Ureter (tissue), 1 donor: Measurements from ENCODE around the gene TMEM106C. TPM values are rescaled to one million over a fixed set of nuclear protein-coding genes. Genes with fewer than 3 reads are reported as not detected.

Experiments used
- DNase-seq: peaks from one replicate; pipeline ENCODE4 v3.0.0-alpha.2; 2020; ENCODE audit warnings: low spot score
- total RNA-seq: library from RNA; stranded (reverse); gene quantifications from one replicate; pipeline ENCODE4 v1.2.4, GENCODE V29; 2023
- donor health status: DM: yes; HTN: yes; CAD: no.

Gene TMEM106C
- total RNA-seq, 1 donor from 2014 or later: 39.0 TPM

GRCh38 chr12:47979686-47980085 is 16.3 kb downstream of the TMEM106C start:
- DNase-seq: no peak

- no peak for DNase-seq
These were observed 16.8 kb downstream of the TMEM106C start for GRCh38 chr12:47980197-47980596.

GRCh38 chr12:47980779-47981495 is 17.5 kb downstream of the TMEM106C start:
- DNase-seq: no peak

DNA sequence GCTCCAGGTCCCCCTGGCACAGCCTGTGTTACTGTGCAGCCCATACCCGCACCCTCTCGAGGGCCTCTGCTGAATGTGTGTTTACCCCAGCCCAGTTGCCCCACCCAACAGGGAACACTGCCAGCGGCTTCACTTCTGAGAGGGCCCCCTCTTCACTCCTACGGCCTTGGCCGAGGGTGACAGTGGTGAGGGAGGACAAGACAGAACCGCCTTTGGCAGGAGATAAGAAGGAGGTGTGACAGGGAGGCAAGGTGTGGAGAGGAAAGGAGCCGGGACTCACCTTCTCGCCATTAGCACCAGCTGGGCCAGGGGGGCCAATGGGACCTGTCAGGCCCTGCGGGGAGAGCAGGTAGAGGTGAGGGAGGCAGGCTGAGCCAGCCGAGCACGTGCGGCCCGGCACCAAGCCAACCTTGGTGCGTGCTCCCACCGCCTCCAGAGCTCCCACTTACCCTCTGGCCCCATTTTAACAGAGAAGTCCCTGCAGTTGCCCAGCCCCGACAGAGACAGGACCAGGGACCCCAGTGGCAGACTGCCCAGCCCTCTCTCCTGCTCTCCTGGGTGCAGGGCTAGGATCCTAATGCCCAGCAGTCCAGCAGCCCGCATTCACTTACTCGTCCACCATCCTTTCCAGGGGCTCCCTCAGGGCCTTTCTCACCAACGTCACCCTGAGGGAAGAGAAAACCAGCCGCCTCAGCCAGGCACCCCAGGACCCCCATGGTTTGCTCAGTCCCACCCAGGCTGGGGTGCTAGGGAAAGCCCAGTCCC is 18.3 kb downstream of the TMEM106C start:
- DNase-seq: no peak

- DNase-seq: no peak
These were observed 18.9 kb downstream of the TMEM106C start for GRCh38 chr12:47982311-47982710.

DNA sequence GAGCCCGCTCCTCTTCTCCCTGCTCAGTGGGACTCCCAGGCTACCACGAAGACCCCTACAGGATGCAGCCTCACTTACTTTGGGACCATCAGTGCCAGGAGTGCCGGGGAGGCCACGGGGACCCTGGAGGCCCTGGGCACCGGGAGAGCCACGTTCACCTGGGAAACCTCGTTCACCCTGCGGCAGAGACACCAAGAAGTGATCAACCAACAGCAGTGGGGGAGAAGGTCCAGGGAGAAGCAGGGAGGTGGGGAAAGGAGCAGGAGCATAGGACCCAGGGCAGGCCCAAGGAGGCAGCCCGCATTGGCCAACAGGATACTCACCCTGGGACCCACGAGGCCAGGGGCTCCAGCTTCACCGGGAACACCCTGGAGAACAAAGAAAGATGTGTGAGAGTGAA is 19.4 kb downstream of the TMEM106C start:
- DNase-seq: no peak

DNA sequence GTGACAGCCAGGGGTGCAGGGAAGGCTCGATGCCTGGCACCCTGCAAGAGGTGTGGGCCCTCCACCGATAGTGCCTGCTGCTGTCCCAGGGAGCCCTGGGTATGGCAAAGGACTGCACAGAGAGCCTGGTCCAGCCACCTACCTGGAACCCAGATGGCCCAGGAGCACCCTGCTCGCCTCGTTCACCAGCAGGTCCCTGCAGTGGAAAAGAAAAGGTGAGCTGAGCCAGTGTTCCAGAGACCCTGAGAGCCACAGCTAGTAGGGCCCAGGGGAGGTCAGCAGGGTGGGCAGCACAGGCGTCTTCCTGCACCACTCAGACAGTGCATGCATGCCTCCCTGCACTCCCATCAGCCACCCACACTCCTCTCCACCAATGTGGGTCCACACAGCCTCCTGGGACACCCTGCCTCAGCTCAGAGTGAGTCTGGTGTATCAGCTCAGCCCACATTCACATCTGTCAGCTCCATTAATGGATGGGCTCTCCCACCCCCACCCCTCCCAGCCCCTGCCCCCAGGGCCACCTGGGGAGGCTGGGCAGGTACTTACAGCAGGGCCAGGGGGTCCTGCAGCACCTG is 20.2 kb downstream of the TMEM106C start:
- DNase-seq: no peak

DNA sequence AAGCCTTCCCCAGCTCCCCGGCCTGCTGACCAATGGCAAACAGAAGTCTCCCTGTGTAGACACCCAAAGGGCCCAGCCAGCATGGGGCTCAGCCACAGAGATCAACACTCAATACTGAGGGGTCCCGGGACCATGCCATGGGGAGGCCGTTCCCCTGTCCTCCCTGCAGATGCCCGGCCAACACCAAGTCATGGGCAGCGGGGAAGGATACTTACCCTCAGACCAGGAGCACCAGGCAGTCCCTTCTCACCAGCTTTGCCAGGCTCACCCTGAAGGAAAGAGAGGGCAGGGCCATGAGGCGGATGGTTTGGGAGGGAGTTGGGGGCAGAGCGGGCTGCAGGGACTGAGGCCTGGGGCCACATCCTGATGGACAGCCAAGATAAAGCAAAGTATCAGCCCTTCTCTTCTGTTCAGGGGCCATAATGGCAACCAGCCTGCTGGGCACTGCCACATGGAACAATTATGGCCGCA is 21.0 kb downstream of the TMEM106C start:
- DNase-seq: no peak

DNA sequence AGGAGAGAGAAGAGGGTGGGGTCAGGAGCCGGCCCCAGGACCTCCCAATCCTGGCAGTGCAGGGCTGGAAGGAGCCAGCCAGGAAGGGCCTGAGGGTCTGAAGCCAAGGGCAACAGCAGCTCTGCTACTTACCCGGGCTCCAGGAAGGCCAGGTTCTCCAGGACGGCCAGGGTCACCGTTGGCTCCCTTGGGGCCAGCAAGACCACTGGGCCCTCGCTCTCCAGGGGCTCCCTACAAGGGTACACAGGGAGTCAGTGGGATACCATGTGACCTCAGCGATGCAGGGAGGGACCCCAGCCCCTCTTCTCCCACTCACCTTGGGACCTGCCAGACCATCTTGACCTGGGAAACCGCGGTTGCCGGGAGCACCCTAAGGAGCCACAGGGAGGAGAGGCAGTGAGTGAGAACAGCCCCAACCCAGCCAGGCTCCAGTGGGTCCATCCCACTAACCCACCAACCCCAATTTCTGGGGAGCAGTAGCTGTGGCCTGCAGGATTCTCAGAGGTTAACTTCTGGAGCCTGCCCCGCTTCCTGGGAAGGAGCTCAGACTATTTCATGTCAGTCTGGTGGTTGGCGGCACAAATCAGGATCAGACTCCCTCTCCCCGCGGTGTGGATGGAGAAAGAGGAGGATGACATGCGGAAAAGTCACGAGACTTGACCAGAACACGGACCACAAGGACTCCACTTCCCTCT is 22.3 kb downstream of the TMEM106C start:
- DNase-seq: no peak

DNA sequence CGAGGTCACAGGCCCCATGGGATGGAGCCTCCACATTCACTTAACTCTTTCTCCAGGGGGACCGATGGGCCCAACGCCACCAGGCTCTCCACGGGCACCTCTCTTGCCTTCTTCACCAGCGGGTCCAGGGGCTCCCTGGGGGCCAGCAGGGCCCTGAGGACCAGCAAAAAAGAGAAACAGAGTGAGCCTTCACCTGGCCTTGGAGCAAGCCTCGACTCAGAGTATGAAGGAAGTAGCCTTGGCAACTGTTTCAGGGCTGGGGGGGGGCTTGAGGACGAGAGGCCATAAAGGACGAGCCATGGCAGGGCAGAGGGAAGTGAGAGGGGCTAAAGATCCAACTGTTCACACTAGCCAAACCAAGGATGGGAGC is 22.9 kb downstream of the TMEM106C start:
- DNase-seq: no peak

DNA sequence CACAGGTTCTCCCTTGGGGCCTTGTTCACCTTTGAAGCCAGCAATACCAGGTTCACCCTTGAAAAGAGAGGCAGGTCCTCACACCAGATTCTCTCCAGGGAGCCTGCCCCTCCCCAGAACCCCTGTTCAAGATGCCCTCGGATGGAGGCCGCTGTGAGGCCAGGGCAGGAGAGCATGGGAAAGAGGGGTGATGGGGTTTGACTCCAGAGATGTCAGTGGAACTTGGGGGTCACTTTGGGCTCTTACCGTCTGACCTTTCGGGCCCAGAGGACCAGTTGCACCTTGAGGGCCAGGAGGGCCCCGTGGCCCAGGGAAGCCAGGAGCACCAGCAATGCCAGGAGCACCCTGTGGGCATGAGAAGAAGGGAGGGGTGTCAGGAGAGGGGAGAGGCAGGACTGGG is 23.4 kb downstream of the TMEM106C start:
- no peak for DNase-seq

- DNase-seq: no peak
These were observed 24.1 kb downstream of the TMEM106C start for GRCh38 chr12:47987411-47988072.

GRCh38 chr12:47988073-47989022 is 25.0 kb downstream of the TMEM106C start:
- DNase-seq: no peak

DNA sequence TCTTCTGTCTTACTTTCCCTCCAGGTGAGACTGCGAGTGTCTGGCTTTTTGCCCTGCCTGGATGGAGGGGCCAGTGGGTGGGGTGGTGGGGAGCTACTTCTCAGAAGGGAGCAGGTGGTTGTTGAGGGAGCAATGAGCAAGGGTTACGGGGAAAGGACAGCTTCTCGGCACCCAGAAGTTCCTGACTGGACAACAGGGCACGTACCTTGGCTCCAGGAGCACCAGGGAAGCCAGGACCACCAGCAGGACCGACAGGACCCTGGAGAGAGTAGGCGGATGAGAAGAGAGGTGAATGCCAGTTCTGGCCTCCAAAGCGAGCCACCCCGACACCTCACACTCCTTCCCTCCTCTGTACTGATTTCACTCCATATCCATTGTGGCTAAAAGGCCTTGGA is 25.6 kb downstream of the TMEM106C start:
- DNase-seq: no peak

GRCh38 chr12:47989666-47990065 is 26.3 kb downstream of the TMEM106C start:
- no peak for DNase-seq

DNA sequence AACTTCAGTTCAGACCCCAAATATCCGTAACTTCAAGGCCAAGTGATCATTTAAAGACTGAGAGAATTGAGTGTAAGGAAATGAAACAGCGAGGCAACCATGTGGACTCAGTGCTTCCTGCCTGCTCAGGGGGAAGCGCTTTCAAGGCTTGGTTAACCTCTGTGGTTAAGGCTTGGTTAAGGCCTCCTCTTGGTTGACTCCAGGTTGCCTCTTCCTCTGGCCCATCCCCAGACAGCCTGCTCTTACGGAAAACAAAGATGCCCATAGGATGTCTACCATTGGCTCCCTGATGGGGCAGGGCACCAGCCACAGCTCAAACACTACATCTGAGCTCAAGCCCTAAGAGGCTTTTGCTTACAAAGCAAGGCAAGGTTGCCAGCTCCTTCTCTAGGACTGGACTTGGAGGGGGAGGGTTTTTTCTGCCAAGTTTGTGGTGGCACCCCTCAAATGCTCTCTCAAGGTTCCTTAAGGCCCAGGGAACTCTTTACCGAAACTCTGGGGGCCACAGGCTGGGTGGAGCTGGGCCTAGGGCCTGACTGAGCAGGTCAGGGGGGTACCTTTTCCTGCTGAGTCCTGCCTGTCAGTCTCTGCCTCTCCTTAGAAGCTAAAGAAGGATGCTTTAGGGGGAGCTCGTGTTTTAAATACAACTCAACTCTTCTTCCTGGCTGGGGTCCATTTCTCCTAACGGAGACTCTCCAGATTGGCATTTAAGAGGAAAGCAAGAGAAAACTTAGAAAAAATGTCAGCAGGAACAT is 27.1 kb downstream of the TMEM106C start:
- no peak for DNase-seq

- no peak for DNase-seq
These were observed 28.0 kb downstream of the TMEM106C start for GRCh38 chr12:47991106-47992061.

GRCh38 chr12:47992776-47993175 is 29.4 kb downstream of the TMEM106C start:
- no peak for DNase-seq

- DNase-seq: no peak
These were observed 30.1 kb downstream of the TMEM106C start for GRCh38 chr12:47993491-47993890.
